GM11168 (cell line): ENCODE measurements around the gene MBNL2.

Source experiments
- in situ Hi-C: fragments of 300-500 bp; cut with MboI; formaldehyde crosslinking; loops from one replicate; pipeline ENCODE4 v1.12.0; 2022; ENCODE audit warnings: low sequenced_read_pairs; ENCODE audit not compliant: unreplicated experiment

Gene MBNL2

DNA sequence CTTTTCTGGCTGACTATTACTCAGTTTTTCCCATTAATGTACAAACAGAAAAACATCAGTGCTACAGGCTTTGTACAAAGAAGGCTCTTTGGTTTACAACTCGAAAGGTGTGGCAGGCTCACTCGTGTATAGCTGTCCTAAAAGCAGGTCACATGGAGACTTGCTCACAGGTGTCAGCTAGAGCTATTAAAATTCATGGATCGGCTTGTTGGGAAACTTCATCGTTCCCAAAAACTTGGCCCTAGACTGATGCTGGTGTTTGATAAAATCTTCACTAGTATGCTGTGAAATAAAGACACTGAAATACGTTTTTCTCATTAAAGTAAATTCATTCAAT is 64.9 kb downstream of the MBNL2 start:
- in situ Hi-C loops: no loop called here

- in situ Hi-C loops: no loop called here
Measured at GRCh38 chr13:97288486-97288900, 66.4 kb downstream of the MBNL2 start.

GRCh38 chr13:97289514-97290298 is 67.6 kb downstream of the MBNL2 start:
- in situ Hi-C loops: no loop called here

- in situ Hi-C loops: no loop called here
Measured at GRCh38 chr13:97295283-97296182, 73.4 kb downstream of the MBNL2 start.

- in situ Hi-C loops: no loop called here
Measured at GRCh38 chr13:97296740-97297139, 74.6 kb downstream of the MBNL2 start.

DNA sequence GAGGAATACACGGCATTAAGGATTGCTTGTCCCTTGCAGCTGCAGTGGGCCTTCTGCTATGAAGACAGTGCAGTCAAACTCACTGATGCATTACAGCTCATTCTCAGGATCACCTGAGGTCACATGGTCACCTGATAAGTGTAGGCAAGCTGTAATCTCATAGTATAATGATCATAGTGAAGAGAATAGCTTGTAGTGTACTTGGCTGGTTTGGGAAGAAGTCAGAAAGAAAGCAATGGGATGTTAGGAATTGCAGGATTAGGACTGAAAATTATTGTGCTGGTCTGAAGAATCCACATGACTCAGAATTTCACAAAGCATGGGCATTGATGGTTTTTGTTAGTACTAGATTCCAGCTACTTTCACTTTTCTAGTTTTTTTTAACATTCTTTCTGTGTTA is 76.7 kb downstream of the MBNL2 start:
- in situ Hi-C loops: no loop called here

DNA sequence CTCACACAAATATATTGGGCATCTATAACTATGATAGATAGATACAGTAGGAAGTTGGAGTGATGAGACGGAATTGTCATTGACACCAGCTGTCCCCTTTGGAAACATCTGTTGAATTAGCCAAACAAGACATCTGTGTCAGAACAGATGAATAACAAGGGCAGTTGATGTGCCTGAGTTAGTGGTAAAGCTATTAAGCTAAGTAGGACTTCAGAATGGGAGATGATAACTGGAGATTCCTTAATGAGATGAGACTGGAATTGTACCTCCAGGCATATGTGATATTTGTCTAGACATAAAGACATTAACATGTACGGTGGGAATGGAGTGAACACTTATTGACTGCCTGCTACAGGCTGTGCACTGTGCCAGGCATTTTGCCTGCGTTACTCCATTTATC is 78.7 kb downstream of the MBNL2 start:
- in situ Hi-C loops: no loop called here

DNA sequence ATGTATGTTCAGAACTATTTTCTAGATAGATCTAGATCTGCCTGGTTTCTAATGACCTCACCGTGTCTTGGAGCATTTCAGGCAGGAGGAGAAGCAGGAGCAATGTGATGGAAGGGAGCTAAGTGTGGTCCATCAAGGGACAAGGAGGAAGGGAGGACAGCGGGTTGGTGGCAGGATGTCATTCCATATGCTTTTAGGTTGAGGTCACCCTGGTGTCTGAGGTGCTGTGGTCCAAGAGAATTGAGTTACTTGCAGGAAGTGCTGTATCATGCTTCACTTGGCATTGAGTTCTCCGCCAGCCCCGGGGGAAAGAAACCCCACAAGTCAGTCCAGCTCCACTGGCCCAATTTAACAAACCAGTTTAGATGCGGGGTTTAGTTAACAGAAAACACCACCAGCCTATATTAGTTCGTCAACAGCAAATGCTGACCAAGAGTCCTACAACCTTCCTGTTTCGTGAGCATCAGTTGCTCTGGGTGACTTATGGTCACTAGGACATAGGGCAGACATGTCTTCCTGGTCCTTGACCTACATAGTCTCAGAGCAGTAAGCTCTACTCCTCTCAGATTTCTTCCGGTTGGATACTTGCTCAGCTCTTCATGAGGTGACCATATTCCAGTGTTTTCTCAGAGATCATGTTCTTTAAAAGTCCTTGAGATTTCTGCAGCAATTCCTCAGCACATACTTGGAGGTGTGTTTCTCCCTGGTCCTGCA is 79.4 kb downstream of the MBNL2 start:
- in situ Hi-C loops: no loop called here

DNA sequence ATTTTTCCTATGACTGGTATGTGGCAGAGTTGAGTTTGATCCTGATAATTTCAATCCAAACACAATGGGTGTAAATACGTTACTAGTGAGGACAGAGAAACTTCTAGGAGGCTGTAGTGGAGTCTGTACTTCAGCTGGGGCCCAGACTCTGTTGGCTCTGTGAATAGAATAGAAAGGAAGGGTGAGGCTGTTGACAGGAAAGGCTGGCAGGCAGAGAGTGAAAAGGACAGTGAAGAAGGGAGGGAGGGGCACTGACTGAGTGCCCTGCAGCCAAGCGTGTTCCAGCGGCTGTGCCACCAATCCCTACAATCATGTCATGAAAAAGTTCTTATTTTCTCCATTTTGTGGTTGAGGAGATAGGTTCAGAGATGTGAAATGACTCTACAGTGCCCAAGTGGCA is 80.5 kb downstream of the MBNL2 start:
- in situ Hi-C loops: no loop called here

DNA sequence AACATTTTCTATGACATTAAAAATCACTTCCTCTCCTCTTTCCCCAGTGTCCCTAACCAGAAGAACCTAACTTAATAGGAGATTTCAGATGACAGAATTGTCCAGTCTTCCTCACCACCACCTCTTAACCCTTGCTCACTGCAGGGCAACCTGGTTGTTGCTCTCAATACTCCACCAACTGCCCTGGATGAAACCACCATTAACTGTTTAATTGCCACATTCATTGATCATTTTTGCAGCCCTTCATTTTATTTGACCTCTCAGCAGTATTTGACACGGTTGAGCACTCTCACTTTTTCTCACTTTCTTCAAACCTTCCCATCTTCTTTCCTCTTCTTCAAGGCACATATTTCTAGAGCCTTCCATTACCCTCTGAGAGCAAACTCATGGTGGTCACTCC is 84.0 kb downstream of the MBNL2 start:
- in situ Hi-C loops: no loop called here

GRCh38 chr13:97306645-97307044 is 84.5 kb downstream of the MBNL2 start:
- in situ Hi-C loops: no loop called here

DNA sequence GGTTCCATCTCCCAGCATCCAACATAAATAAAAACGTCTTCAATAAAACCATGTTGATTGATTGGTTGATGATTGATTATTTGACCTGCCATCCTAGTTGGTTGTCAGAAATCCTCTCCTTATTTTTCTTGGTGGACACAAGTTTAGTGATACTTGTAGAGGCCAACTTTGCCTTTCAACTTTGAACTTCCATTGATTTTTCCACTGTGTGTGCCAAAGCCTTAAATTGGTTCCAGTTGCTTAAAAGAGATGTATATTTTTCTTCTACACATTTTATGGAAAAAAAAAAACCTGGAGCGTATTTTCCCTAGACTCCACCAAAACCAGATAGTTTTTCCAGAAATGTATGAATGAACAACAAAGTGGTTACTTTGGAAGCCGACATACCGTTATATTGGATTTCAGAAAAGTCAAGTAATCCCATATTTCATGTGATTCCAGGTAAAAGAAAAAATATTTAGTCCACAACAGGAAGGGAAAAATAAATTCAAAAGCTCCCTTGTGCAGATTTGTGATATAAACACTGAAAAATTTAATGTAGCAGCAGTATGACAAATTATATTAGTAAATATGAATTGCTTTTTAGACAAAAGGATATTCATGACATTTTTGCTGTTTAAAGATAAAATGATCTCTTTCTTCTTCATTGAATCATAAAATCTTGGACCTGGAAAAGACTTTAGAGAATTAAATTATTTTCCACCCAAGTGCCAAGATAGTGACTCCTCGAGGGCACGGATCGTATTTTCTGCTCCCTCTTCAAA is 85.2 kb downstream of the MBNL2 start:
- in situ Hi-C loops: no loop called here

GRCh38 chr13:97307882-97308624 is 85.9 kb downstream of the MBNL2 start:
- in situ Hi-C loops: no loop called here

DNA sequence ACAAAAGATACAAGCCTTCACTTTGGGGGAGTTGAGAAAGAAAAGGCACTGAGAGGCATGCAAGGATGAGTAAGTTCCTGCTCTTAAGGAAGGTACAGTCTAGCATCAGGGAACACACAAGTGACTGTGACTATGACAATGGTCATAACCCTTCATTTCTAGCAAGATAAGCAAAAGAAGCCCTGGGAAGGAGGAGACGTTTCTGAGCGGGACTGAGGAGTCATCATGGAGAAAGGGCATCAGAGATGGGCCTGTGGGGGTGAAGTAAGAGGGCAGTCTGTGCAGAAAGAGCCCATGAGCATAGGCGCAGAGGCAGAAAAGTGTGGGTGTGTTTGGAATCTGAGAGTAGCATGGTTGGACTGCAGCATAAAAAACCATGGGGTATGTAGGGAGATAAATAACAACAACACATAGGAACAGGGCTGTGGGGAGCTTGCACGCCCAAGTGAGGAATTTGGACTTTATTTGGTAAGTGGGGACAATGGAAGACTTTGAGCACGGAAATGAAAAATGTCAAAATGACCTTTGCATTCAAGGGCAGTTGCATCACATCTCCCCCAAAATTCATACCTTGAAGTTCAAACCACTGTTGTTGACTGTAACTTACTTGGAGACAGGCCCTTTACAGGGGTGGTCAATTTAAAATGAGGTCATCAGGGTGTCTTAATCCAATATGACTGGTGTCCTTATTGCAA is 86.7 kb downstream of the MBNL2 start:
- in situ Hi-C loops: no loop called here

DNA sequence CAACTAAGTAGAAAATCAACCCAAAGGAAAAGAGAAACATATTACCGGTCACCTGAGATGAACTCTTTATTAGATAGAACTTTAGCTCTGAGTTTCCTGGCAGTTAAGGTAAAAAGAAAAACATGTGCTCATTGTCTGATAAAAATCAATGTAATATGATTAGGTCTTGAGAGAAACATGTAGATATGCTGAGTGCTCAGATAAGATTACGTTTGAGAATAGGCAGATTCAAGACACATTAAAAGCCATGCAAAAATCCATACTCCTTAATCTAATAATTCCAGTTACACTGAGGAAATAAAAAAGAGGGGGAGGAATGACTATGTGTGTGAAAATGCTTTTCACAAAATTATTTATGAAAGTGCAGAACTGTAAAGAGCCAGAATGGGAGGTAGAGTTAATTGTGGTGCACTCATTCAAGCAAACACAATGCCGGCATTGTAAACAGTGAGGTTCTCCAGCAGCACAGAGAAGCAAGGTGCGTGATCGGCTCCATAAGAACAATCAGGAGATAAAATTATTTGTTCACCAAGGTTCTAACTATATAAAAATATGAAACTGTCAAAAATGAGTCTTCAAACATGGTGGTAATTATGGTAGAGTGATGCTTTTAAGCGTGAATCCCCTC is 88.8 kb downstream of the MBNL2 start:
- in situ Hi-C loops: no loop called here

DNA sequence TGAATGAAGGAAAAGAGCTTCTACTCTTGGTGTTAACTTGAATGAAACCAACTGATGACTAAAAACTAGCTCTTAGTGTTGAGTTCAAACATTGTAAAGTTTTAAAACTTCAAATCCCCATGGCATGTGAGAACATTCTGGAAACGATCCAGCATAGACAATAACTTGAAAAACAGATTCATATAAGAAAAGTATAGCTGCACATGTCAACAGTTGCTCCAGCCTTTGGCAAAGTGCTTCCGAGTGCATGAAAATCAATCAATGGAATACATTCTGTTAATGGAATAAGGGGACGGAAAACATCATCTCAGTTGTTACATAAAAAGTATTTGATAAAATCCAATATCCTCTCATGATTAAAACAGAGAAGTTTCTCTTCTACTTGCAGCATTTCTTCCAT is 89.8 kb downstream of the MBNL2 start:
- in situ Hi-C loops: no loop called here

DNA sequence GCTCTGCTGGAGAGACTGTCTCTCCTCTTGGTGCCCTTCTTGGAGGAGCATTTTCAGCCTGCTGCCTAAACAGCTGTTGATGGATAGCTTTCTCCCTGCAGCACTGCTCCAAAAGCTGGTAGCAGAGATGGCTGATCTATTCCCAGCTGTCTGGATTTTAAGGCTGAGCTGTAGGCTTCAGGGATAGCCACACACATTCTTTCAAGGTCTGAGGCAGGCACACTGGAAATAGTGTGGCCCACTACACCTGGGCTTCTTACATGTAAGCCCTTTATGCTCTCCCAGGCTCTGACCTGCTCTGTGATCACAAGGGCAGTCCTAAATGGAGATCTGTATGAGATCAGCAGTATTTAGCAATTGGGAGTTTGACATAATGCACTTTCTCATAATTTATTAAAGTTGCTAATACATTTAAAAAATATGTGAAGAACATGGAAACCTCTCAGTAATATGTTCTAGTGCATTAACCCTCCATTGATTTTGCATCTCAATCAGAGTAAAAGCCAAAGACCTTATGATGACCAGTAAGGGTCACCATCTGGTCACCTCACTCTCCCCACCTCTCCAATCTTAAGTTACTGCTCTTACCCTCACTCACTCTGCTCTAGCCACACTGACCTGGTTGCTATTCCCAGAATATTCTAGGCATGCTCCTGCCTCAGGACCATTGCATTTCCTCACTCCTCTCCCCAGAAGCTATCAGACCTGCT is 91.6 kb downstream of the MBNL2 start:
- in situ Hi-C loops: no loop called here

DNA sequence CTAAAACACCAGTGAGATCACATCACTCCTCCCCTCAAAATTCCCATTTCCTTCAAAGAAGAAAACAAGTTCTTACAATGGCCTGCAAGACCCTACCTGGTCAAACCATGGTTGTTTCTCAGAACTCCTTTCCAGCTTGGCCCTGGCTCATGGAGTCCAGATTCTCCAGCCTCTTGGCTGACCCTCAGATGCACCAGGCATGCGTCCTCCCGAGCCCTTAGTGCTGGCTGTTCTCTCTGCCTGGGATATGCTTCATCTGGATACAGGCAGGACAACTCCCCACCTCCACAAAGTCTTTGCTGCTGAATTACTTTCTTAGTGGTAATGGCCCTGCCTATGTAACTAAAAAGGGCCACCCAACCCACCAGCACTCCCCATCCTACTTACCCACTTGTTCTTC is 94.3 kb downstream of the MBNL2 start:
- in situ Hi-C loops: no loop called here
